GM21390 (cell line): ENCODE data around the gene SPDYC.
"Not testable (repeated sequence)": the region's sequence is repeated elsewhere in the genome, so short reads cannot be mapped to it uniquely, and the experiment has no call there.

ENCODE experiments used
- ATAC-seq: cut with Tn5 transposase; IDR thresholded peaks from one replicate; pipeline ENCODE4 v1.9.1; 2021; ENCODE audit not compliant: unreplicated experiment

SPDYC gene

DNA sequence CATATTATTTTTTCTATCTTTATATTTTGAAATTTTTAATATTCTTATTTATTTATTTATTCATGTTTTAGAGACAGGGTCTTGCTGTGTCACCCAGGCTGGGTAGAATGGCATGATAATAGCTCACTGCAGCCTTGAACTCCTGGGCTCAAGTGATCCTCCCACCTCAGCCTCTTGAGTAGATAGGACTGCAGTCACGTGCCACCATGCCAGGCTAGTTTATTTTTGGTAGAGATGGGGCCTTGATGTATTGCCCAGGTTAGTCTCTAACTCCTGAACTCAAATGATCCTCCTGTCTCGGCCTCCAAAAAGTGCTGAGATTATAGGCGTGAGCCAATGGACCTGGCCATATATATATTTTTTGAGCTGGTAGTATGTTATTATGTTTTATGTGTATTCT, 2.4 kb upstream of the SPDYC start:
- no peak for ATAC-seq

DNA sequence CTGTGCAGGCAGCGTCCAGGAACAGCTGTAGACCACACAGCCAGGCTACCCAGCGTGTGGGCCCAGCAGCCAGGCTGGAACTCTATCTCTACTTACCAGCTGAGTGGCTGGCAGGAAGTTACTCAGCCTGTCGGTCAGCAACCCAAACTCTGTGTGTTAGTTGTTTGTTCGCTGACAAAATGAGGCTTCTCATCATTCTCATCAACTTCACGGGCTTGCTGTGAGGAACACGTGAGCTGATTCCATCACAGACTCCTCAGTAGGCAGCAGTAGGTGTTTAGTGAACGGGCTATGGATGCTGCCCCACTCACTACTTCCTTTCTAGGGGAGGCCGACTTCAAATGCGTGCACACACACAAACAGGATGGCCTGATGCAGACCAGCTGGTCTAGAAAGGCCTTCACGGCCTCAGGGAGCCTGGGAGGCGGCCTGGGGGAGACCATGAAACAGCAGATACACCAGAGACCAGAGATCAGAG, 830 bp upstream of the SPDYC start:
- no peak for ATAC-seq

DNA sequence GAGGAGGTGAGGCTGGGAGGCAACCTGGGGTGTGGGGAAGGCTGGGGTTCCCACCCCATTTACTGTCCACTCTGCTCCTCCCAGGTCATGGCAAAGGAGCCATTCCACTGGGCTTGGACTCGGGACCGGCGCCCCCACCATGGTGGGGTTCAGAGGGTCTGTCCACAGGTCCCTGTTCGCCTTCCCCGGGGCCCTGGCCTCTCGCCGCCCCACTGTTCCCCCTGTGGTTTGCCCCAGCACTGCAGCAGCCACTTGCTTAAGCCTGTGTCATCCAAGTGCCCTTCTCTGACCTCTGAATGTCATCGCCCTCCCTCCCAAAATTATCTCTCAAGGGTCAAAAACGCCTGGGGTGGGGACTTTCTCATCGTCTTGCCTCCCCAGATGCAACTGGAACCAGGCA, 2.6 kb downstream of the SPDYC start:
- no peak for ATAC-seq

DNA sequence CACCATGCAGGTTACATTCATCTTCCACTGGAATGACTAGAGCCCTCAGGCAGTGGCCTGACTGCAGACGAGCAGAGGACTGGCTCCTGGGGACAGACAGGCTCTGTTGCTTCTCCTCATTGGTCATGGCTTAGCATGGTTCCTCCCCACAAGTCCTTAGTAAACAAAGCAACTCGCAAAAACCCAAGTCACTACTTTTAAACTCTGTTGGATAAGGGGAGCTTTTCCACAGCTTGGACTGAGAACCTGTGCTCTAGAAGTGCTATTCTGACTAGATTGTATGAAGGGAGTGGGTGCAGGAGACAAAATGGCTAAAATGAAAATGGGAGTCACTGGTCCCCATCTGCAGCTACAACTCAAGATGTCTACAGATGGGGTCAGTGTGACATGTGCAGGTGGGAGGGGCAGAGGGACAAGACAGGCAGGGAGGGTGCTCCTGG, 4.6 kb downstream of the SPDYC start:
- ATAC-seq, result not testable (repeated sequence)

DNA sequence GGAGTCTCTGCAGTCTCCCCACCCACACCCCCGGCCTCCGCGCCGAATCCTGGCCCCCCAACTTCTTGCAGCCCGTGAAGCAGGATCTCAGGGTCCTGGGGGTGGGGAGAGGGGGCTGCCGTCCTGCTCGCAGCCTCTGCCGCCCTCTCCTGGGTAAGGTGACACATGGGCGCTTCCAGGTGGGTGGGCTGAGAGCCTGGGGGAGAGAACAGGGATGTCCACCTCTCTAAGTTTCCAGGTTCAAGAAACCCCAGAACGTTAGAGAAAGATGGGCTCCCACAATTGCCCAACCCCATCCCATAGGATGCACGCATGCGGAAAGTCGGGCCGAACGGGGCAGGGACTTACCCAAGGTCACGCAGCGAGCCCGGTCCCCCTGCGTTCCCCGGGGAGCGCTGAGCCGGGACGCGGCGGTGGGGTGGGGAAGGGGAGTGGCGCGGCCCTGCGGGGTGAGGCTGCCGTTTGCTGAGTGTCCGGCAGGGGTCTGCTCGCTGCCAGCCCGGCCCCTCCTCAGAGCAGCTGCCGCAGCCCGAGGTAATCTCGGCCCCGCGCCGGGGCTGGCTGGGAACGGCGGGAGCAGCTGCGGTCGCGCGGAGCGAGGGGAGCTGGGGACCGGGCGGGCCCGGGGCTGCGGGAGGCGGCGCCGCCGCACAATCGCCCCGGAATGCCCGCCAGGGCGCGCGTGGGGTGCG, 11.0 kb downstream of the SPDYC start:
- ATAC-seq, result peak; percentile 51

DNA sequence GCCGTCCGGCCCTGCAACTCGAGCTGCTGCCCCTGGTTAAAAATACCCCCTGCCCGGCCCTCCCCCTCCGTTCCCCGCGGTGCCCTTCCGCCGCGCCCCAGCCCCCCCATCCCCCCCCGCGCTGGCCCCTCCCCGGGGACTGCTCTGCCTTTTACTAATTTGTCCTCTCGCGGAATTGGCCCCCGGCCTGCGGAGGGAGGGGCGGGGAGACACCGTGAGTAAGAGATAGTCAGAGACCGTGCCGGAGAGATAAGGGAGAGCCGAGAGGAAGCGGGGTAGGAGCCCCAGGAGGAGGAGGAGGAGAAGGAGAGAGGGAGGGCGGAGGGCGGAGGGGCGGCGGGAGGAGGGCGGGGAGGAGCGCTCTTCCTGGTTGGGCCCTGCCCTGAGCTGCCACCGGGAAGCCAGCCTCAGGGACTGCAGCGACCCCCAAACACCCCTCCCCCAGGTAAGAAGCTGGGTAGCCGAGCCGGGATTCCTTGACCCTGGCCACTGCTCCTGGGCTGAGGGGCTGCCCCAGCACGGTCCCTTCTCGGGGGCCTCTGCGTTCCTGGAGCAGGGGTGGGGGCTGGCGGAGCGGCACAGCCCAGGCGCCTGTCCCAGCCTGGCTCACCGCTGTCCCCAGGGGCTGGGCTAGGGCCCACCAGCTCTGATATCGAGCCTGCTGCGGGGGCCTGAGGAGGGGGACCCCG, 11.7 kb downstream of the SPDYC start, which contains the start of gene CAPN1:
Gene CAPN1 (plus strand): TSS at position 360 of the 689 bp plus-strand sequence. CDS start 774 bp downstream, outside the sequence.
- ATAC-seq, result peak; percentile 43

DNA sequence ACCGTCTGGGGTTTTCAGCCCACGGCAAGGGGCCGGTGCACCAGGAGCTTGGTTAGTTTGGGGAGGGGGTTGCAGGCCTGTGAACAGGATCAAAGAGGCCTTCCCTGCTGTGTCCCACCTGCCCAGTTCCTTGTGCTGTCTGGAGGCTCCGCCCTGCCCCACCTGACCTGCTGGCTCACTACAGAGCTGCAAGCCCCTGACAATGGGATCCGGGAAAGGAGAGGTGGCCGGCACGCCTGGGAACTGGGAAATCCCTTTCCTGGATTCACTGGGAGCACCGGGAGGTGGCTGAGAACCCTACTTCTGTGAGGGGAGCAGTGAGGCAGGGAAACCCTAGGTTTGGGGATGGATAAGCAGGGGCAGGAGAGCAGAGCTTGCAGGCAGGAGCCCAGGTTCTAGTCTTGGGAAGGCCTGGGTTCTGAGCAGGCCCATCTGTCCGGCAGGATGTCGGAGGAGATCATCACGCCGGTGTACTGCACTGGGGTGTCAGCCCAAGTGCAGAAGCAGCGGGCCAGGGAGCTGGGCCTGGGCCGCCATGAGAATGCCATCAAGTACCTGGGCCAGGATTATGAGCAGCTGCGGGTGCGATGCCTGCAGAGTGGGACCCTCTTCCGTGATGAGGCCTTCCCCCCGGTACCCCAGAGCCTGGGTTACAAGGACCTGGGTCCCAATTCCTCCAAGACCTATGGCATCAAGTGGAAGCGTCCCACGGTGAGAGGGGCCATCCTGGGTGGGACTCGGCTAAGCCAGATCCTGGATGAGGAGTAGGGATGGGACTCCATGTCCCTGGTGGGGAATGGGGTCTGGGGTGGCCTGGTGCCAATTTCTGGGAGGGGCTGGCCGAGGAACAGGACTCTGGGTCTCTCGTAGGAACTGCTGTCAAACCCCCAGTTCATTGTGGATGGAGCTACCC, 12.5 kb downstream of the SPDYC start:
- no peak for ATAC-seq

DNA sequence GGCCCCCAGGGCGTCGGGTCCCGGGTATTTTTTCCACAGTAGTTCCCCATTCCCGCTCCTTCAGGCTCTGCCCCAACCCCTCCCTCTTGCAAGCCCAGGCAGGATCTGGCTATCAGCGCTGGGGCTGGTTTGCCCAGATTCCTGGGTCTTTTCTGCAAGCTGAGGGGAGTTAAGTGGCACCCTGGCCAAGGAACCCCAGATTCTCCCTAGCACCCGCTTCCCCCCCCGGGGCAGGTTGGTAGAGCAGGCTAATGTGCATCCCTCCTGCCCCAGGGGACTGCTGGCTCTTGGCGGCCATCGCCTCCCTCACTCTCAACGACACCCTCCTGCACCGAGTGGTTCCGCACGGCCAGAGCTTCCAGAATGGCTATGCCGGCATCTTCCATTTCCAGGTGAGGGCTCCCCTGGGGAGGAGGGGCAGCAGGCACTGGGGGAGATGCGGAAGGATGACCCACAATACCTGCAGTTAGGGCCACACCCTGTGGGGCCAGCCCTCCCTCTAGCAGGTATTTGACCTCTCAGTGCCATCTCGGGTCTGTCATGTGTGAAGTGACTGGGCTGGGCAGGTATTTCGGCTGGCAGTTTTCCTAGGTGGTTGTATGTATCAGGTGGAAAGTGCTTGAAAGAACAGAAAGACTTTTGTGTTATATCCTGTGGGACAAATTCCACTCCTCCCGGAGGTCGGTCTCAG, 13.3 kb downstream of the SPDYC start:
- ATAC-seq, result no peak

DNA sequence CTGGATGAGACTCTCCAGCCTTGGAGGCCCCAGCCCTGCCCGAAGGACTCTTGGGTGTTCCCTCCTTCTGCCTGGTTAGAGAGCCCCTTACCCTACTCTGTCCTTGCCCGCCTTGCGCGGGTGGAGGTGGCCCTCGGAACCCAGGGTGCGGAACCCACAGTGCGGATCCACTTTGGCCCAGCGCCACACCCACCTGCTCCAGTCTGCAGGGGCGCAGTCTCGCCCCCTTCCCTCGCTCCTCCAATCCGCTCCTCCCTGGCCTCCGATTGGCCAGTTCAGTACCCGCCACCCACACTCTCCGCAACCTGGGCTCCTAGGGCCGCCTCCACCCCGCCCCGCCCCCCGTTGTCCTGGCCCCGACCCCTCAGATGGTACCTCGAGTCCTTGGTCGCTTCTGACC, 14.1 kb downstream of the SPDYC start:
- ATAC-seq, result no peak

DNA sequence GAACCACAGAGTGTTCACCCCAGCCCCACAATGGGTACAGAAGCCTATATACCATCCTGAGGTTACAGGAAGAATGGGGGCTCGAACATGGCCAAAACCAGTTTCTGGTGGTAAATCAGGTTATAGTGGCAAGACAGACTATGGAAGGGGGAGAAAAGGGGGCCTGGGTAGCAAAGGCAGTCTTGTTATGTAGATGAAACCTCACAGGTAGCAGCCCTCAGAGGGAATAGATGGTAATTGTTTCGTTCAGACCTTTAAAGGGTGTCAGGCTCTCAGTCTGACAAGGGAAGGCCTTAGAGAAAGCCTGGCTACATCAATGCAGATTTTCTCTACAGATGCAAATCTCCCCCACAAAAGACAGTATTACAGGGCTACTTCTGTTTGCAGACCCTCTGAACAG, 15.1 kb downstream of the SPDYC start:
- no peak for ATAC-seq

DNA sequence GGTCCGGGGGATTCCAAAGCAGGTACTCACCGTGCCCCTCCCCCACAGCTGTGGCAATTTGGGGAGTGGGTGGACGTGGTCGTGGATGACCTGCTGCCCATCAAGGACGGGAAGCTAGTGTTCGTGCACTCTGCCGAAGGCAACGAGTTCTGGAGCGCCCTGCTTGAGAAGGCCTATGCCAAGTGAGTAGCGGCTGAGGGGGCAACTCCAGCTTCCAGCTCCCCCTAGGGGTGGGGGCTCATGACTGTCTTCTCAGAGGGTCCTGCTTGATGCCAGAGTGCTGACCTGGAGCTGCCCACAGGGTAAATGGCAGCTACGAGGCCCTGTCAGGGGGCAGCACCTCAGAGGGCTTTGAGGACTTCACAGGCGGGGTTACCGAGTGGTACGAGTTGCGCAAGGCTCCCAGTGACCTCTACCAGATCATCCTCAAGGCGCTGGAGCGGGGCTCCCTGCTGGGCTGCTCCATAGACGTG, 15.9 kb downstream of the SPDYC start:
- ATAC-seq, result no peak

DNA sequence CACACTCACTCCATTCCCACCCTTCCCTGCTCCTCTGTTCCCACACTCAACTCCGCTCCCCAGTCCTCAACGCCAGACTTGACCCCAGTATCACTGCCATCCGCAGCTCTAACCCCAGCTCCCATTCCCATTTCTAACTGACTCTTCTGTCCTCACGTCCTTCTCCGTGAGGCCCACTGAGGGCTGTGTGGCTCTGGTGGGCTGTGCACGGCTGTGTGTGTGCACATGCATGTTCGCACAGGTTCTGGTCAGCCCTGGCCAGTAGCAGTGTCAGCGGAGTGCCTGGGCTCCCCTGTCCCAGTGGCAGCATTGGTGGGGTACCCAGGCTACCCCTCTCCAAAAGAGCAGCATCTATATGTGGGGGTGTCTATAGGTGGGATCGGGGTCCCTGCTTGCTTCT, 16.7 kb downstream of the SPDYC start:
- ATAC-seq, result no peak

DNA sequence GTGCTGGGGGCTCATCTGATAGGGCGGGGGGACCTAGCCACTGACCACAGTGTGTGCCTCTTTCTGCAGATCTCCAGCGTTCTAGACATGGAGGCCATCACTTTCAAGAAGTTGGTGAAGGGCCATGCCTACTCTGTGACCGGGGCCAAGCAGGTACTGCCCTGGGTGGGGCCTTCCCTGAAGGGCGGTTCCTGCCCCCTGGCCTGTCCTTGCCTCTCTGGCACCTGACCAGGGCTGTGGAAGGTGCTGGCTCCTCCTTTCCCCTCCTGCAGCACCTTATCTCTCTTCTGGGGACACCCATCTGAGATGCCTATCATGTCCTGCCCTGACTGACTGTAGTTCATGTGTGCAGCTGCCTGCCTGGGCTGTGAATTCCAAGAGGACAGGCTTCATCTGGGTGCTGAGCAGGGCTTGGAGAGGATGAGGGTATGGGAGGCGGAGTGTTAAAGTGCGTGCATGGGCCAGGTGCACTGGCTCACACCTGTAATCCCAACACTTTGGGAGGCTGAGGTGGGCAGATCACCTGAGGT, 17.2 kb downstream of the SPDYC start:
- ATAC-seq, result no peak

DNA sequence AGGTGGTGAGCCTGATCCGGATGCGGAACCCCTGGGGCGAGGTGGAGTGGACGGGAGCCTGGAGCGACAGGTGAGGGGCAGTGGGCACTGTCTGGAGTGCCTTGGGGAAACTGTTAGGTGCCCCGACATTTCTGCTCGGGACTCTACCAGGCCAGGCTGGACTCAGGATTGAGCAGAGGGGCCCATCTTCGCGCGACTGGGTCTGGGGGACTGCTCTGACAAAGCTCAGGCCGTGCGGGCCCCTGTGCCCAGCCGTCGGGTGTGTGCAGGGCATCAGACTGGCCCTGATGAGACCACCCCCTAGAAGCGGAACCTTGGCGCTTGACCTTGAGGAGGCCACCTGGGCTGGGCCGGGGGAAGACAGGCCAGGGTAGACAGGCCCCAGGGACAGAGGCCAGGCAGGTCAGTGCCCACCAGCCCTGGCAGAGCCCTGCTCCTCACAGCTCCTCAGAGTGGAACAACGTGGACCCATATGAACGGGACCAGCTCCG, 18.0 kb downstream of the SPDYC start:
- no peak for ATAC-seq

DNA sequence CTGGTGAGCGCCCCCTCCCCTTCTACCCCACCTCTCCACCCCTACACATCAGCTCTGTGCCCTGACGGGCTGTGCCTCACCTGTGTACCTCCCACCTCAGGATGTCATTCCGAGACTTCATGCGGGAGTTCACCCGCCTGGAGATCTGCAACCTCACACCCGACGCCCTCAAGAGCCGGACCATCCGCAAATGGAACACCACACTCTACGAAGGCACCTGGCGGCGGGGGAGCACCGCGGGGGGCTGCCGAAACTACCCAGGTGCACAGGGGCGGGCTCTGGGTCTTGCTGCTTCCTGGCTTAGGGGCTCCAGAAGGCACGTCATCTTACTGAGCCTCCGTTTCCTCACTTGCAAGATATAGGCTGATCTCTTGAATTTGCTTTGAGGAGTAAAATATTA, 18.5 kb downstream of the SPDYC start:
- no peak for ATAC-seq

DNA sequence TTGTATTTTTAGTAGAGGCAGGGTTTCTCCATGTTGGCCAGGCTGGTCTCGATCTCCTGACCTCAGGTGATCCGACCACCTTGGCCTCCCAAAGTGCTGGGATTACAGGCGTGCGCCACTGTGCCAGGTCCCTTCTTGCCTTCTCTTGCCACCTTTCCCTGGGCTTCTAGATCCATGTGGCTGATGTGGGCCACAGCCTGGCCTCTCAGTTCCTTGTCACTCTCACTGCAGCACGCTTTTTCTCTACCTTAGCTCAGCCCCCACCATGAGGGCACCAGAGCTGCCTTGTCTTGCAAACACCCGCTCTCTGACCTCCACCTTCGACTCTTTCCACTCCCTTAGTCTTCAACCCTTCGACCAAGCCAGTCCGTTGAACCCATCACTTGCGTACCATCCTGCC, 19.2 kb downstream of the SPDYC start:
- ATAC-seq, result no peak

DNA sequence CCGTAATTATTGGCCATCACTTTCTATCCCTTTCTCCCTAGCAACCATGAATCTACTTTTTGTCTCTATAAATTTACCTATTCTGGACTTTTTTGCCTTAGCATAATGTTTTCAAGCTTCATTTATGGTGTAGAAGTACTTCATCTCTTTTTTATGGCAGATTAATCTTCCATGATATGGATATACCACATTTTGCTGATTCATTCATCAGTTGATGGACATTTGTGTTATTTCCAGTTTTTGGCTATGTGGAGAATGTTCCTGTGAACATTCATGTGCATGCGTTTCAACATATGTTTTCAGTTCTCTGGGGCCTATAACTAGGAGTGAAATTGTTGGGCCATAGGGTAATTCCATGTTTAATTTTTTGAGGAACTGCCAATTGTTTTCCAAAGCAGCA, 24.5 kb downstream of the SPDYC start:
- ATAC-seq, result no peak

DNA sequence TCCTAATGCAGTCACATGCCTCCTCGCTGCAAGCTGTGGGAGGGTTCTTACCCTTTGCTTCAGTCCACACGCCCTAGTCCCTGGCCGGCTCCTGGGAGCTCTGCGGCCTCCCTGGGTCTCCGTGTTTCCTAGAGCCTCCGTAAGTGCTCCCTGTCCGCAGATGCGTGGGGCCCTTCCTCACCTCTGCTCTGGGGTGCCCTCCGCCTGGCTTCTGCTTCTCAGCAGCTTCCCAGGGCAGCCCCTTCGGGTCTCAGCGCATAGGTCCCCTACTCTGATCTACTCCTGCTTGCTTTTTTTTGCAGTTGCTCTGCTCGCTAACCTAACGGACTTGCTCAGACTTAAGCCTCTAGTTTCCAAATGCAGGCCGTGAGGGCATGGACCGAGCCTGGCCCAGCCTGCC, 34.1 kb downstream of the SPDYC start:
- ATAC-seq, result no peak

DNA sequence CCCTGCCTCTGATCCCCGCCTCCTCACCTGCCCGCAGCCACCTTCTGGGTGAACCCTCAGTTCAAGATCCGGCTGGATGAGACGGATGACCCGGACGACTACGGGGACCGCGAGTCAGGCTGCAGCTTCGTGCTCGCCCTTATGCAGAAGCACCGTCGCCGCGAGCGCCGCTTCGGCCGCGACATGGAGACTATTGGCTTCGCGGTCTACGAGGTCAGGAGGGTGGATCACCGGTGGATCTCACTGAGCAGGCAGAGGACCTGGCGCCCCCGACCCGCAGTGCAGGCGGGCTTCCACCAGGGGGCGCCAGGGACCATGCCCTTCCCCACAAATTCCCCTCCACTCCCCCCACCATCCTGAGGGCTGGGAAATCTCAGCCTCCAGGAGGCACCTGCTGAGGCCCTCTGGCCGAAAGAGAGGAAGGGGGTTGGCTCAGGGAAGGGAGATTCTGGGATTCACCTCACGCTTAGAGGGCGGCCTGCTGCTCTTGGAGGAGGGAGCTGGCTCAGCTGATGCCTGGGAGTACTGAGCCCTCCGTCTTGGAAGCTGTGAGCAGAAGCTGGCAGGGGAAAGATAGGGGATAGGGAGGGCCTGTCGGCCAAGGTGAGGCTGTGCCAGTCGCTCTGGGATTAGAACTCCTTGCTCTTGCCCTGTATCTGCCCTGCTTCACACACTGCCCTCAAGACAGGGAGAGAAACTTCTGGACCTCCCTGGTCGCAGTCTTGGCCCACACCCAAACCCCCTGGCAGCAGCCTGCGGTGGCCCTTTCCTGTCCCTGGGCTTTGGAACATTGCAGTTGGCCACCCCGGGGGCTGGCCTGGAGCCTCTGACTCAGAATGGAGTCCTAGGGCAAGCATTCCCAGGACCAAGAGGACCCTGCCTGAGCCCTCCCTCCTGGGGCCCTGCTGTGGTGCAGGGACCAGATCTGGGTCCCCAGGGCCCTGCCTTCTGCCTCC, 34.9 kb downstream of the SPDYC start:
- no peak for ATAC-seq
